Small intestine (tissue), 7 donors: ENCODE data around the gene DLG2. TPM values are rescaled to one million over a fixed set of nuclear protein-coding genes. Genes with fewer than 3 reads are reported as not detected.

Experiments used
- DNase-seq, 2 donors: peaks; one replicate each; pipeline versions ENCODE4 v3.0.0 to v3.0.0-alpha.2; 2013
- FAIRE-seq: peaks from 2 replicates; lab custom pipeline; 2012; peaks lifted over from hg19 to GRCh38; lab: Jason Lieb, UNC
- H3K27ac ChIP-seq, 3 donors: one replicate each; pipeline ENCODE4 v1.5.1; 2013; ENCODE audit warnings: low read length in 2 of 3, mild to moderate bottlenecking in 2 of 3, control low read depth in 1 of 3, inconsistent platforms in 1 of 3, low read depth in 1 of 3, moderate library complexity in 1 of 3
- H3K27me3 ChIP-seq, 3 donors: one replicate each; pipeline ENCODE4 v1.6.1; 2013; ENCODE audit warnings: low read length in 3 of 3, inconsistent platforms in 1 of 3; ENCODE audit not compliant: control insufficient read depth in 3 of 3, insufficient read depth in 3 of 3
- H3K36me3 ChIP-seq, 3 donors: one replicate each; pipeline ENCODE4 v1.6.1; 2013; ENCODE audit warnings: low read length in 3 of 3, inconsistent platforms in 1 of 3, low read depth in 1 of 3, mild to moderate bottlenecking in 1 of 3, moderate library complexity in 1 of 3; ENCODE audit not compliant: control insufficient read depth in 3 of 3, insufficient read depth in 2 of 3
- H3K4me1 ChIP-seq, 3 donors: one replicate each; pipeline ENCODE4 v1.6.1; 2013; ENCODE audit warnings: low read length in 2 of 3, inconsistent platforms in 1 of 3, low read depth in 1 of 3, mild to moderate bottlenecking in 1 of 3, moderate library complexity in 1 of 3; ENCODE audit not compliant: control insufficient read depth in 3 of 3, insufficient read depth in 2 of 3
- H3K4me3 ChIP-seq, 3 donors: one replicate each; pipeline ENCODE4 v1.5.1; 2013; ENCODE audit warnings: low read length in 3 of 3, control low read depth in 1 of 3, inconsistent platforms in 1 of 3, low read depth in 1 of 3, mild to moderate bottlenecking in 1 of 3, moderate library complexity in 1 of 3
- H3K9me3 ChIP-seq, 2 donors: one replicate each; pipeline ENCODE4 v1.6.1; 2013; ENCODE audit warnings: low read depth in 1 of 2, low read length in 1 of 2; ENCODE audit not compliant: control insufficient read depth in 2 of 2, insufficient read depth in 1 of 2
- WGBS, 3 donors: extraction: QIAGEN DNeasy Blood & Tissue Kit; methylation state at CpG; one replicate each; pipeline ENCODE4 v1.1.7; 2013; 5-methylcytosine and 5-hydroxymethylcytosine counted together
- polyA plus RNA-seq, 4 donors: library from polyadenylated mRNA; stranded (reverse) in 3 of 4; unstranded in 1 of 4; fragments of 200-250 nt in 3 of 4; fragments of 120-200 nt in 1 of 4; gene quantifications; one replicate each; pipeline versions ENCODE4 v1.2.1 to v1.2.3, GENCODE V29; 2013
- donor health status: healthy with polysubstance abuse.
- donor health status: control.
- donor health status: control.
- donor health status: Bipolar disorder and iron deficiency.
- donor health status: healthy.

Gene DLG2
- polyA plus RNA-seq, 4 donors = 0.22 to 1.6 (median 1.1) TPM

DNA sequence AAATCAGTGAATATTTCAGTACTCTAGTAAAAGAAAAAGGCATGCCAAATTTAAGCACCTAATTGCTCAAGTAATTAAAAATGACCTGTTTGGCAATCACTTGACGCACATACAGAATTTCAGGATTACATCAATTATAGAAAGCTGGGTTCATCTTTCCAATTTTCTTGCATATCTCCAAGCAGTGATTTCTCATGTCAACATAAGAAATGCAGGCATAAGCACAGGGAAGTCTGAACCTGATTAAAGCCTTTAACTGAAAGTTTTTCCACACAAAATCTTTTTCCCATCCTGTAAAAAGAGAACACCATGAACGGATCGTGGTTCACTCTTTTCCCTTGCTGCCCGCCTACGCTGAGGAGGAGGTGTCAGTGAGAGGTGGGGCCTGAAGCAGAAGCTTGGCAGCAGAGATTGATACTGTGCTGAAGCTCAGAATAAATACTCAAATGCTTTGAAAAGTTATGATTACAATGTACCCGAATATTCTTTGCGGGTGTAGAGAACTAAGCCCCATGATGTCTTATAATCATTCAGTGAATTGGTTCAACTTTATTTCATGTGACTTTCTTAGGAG lies 1636.9 kb downstream of the DLG2 start:
- no peak for DNase-seq
- FAIRE-seq = no peak

GRCh38 chr11:83982825-83983224 lies 1644.3 kb downstream of the DLG2 start:
- FAIRE-seq = no peak
- WGBS, 3 donors = 88 to 94% (median 92%) methylated on average over 4 of the region's 4 CpGs
- no peak overlapping the region for H3K4me3 ChIP-seq

More for the DNA sequence above, 1636.9 kb downstream of the DLG2 start:
- Histone ChIP-seq H3K4me1 (no peaks in the 10 kb centered on the region), H3K27me3 (no peaks in the 10 kb centered on the region), H3K9me3 (no peaks in the 10 kb centered on the region), H3K36me3 (no peaks in the 10 kb centered on the region), H3K4me3 (no peak overlapping the region), H3K27ac (no peak overlapping the region)
- 55 to 69% (median 66%) methylated on average over 7 of the region's 7 CpGs for WGBS, 3 donors

GRCh38 chr11:83979593-83979992 lies 1647.6 kb downstream of the DLG2 start:
- 52 to 85% (median 72%) methylated on average over 1 of the region's 1 CpG for WGBS, 3 donors

More at GRCh38 chr11:83982825-83983224, 1644.3 kb downstream of the DLG2 start:
- H3K36me3 ChIP-seq = no peaks in the 10 kb centered on the region
- no peaks in the 10 kb centered on the region for H3K4me1 ChIP-seq
- no peak overlapping the region for H3K27ac ChIP-seq
- H3K9me3 ChIP-seq = no peaks in the 10 kb centered on the region
- no peak for DNase-seq
- H3K27me3 ChIP-seq = no peaks in the 10 kb centered on the region

DNA sequence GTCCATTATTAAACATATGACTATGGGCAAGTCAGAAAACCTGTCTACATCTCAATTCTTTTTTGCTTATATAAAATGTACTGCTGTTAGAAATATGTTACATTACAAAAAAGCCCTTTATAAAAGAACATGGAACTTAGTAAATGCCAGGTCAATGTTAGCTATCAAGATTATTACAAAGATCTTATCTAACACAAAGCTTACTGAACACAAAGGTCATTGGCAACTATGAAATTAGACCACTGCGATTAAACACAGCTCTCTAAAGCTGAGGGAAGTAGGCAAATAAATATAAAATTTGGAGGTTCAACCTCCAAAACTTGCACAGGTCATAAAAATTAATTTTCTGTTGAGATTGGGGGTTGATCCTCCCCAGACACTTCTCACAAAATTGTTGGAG lies 1648.2 kb downstream of the DLG2 start:
- Histone ChIP-seq H3K27me3 (no peaks in the 10 kb centered on the region), H3K4me3 (no peak overlapping the region), H3K9me3 (no peaks in the 10 kb centered on the region), H3K27ac (no peak overlapping the region), H3K4me1 (no peaks in the 10 kb centered on the region), H3K36me3 (no peaks in the 10 kb centered on the region)
- DNase-seq (no peak), FAIRE-seq (no peak)
- 56 to 83% (median 70%) methylated on average over 1 of the region's 1 CpG for WGBS, 3 donors

More at GRCh38 chr11:83979593-83979992, 1647.6 kb downstream of the DLG2 start:
- Histone ChIP-seq H3K9me3 (no peaks in the 10 kb centered on the region), H3K4me3 (no peak overlapping the region), H3K36me3 (no peaks in the 10 kb centered on the region), H3K27me3 (no peaks in the 10 kb centered on the region), H3K27ac (no peak overlapping the region), H3K4me1 (no peaks in the 10 kb centered on the region)
- FAIRE-seq (no peak), DNase-seq (no peak)

DNA sequence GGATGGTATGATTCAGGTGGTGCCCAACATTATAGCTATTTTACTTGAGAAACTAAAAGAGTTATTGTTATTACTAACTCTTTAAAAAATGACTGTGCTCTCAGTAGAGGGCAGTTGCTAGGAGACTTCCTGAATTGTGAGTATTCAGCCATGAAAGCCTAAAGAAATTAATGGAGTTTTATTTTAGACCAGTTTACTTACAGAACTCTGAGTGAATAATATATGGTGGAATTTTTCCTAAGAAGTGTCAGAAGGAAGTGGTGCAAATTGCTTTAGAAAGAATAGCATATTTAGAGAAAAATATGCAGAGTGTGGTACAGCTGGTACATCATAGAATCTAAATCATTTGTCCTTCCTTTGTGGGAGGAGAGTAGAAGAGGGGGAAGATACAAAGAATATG lies 1651.1 kb downstream of the DLG2 start:
- H3K36me3 ChIP-seq = no peaks in the 10 kb centered on the region
- H3K9me3 ChIP-seq = no peaks in the 10 kb centered on the region
- H3K4me1 ChIP-seq = no peaks in the 10 kb centered on the region
- no peak for DNase-seq
- no peak overlapping the region for H3K27ac ChIP-seq
- H3K4me3 ChIP-seq = no peak overlapping the region
- no peaks in the 10 kb centered on the region for H3K27me3 ChIP-seq
- no peak for FAIRE-seq

GRCh38 chr11:83972536-83972935 lies 1654.6 kb downstream of the DLG2 start:
- Histone ChIP-seq H3K27ac (no peak overlapping the region), H3K4me3 (no peak overlapping the region), H3K9me3 (no peaks in the 10 kb centered on the region), H3K4me1 (no peaks in the 10 kb centered on the region), H3K36me3 (no peaks in the 10 kb centered on the region), H3K27me3 (no peaks in the 10 kb centered on the region)
- DNase-seq (no peak), FAIRE-seq (no peak)
- WGBS, 3 donors = 82 to 97% (median 94%) methylated on average over 1 of the region's 1 CpG

DNA sequence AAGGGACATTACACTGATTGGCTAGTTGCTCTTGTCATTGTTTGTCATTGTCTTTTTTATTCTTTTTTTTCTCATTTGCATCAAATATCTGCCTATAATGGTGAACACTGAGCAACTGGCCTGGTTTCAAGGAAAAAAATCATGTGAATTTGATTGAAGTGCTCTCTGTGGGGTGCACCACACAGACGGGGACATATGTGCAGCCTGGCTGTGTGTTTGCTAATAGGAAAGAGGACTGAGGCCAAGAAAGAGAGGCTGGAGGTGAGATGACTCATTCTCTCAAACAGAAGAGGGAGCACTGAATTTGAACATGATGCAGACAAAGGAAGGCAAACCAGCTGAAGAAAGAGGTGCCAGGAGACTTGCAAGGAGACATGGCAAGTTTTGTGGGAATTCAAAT lies 1656.1 kb downstream of the DLG2 start:
- FAIRE-seq (no peak), DNase-seq (no peak)
- no peaks in the 10 kb centered on the region for H3K27me3 ChIP-seq
- 37 to 53% (median 52%) methylated on average over 1 of the region's 1 CpG for WGBS, 3 donors
- no peaks in the 10 kb centered on the region for H3K4me1 ChIP-seq
- no peak overlapping the region for H3K27ac ChIP-seq
- no peaks in the 10 kb centered on the region for H3K36me3 ChIP-seq
- no peak overlapping the region for H3K4me3 ChIP-seq
- no peaks in the 10 kb centered on the region for H3K9me3 ChIP-seq

GRCh38 chr11:83970061-83970671 lies 1657.0 kb downstream of the DLG2 start:
- H3K27ac ChIP-seq = no peak overlapping the region
- no peak overlapping the region for H3K4me3 ChIP-seq
- H3K36me3 ChIP-seq = no peaks in the 10 kb centered on the region
- no peaks in the 10 kb centered on the region for H3K4me1 ChIP-seq
- H3K9me3 ChIP-seq = no peaks in the 10 kb centered on the region
- DNase-seq (no peak), FAIRE-seq (no peak)
- WGBS, 3 donors = 62 to 68% (median 63%) methylated on average over 2 of the region's 2 CpGs
- no peaks in the 10 kb centered on the region for H3K27me3 ChIP-seq
